Esophagus mucosa (tissue), 1 donor: Measurements from ENCODE around the gene SEC23IP. TPM values are rescaled to one million over a fixed set of nuclear protein-coding genes. Genes with fewer than 3 reads are reported as not detected.

ENCODE experiments used
- ATAC-seq: fragments of 200-7000 bp; cut with Tn5 transposase; one replicate; pipeline ENCODE4 v1.9.1; 2020
- total RNA-seq: library from RNA; stranded (reverse); gene quantifications from one replicate; pipeline ENCODE4 v1.2.4, GENCODE V29; 2023
- donor health status: DM: yes; HTN: yes; CAD: no.

The SEC23IP gene
- total RNA-seq, 1 donor from 2014 or later, result 30.8 TPM

GRCh38 chr10:119942973-119943372, 50.4 kb downstream of the SEC23IP start:
- ATAC-seq, result no peak

GRCh38 chr10:119945805-119946204, 53.3 kb downstream of the SEC23IP start:
- ATAC-seq, result no peak

DNA sequence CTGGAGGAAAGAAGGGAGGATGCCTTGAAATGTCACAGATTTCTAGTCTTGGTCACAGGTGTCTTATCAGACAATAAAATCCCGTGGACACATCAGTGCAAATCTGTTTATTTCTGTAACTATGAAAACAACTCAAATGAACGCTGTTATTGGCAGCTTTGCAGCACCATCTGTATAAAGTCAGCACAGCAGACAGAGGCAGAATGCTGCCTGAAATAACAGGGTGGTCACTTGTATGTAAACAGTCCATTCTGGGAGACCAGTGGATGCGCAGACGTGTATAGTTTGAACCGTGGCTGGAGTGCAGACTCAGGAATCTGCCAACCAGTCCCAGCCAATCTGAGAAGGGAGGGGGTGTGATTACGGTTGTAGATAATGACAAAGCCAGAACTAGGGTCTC, 54.8 kb downstream of the SEC23IP start:
- no peak for ATAC-seq

DNA sequence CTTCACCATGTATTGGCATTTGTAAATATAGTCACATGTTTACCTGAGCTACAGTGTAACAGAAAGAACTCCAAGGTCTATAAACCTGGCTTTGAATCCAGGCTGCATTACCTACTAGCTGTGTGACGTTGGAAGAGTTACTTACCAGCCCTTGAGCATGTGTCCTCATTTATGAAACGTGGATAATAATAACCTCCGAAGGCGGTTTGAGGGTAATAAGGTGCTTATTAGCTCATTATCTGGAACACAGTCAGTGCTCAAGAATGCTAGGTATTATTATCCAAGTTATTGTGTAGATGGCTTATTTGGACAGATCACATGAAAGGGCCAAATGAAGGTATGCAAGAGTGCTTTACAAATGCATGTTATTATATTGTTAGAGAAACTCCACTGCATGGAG, 64.9 kb downstream of the SEC23IP start:
- no peak for ATAC-seq

- ATAC-seq, result no peak
These were observed 70.3 kb downstream of the SEC23IP start for GRCh38 chr10:119962837-119963236.

- ATAC-seq, result no peak
These were observed 74.5 kb downstream of the SEC23IP start for GRCh38 chr10:119967066-119967465.

DNA sequence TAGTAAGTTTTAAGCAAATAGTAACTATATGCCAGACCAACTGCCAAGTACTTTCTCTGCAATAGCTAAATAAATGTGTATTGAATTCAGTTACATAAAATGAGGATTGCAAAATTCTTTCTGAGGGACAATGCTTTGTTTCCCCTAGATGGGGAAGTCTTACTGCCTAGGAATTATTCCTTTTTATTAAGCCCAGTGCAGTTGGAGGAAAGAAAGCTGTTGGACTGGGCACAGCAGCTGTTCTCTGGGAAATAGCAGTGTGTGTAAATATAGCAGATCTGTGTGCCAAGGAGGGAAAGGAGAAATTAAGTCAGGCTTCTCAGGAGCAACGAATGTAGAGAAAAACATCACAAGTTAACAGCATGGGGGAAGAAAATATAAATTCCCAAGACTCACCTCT, 77.1 kb downstream of the SEC23IP start:
- no peak for ATAC-seq

DNA sequence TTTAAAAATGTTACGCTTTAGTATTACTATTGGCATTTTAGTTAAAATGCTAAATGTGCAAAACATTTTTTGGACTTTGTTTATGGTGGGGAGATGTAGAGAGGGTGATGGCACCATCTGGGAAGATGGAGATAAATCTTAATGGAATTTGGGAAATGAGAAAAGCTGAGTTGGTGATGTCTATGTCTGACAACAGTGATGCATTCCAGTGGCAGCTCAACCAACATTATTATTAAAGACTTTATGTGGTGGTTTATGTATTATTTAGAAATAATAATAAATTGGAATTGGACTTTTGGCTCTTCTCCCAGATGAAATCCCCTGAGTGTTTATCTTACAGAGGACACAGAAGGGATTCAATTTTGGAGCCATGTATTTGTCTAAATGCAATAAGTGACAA, 77.6 kb downstream of the SEC23IP start:
- ATAC-seq, result no peak

DNA sequence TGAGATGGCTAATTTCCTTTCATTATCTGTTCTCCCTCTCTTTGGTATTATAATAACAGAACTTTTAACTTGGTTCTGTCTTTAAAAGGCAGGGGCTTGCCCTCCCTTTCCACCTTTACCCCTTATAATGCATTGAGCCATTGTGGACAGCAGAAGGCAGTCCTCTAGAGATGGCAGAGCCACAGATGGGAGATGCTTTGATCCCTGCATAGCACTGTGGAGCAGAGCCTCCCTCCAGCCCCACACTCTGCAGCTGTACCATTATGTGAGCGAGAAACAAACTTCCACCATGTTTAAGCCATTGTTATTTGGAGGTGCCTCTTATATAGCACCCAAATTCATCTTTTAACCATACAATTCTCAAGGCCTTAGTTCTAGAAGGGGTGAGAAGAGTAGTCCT, 78.4 kb downstream of the SEC23IP start:
- no peak for ATAC-seq

DNA sequence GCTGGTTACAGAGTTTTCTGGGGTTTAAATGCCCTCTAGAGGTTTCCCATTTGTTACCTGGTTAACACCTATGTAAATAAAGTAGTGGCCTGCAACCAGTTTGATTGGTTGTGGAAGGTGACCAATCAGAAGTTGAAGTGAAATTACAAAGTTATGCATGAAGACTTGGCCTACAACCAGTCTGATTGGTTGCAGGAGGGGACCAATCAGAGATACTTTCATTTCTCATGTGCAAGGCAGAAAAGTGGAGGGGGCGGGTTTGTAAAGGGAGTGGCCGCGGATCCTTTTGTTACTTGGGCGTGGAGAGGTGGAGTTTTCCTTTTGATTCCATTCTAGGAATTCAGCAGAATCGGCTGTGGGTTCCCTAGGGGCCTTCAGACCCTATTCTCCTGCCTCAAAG, 80.8 kb downstream of the SEC23IP start:
- ATAC-seq, result no peak

GRCh38 chr10:119976421-119976820, 83.9 kb downstream of the SEC23IP start:
- ATAC-seq, result no peak

GRCh38 chr10:119980956-119981750, 88.6 kb downstream of the SEC23IP start:
- ATAC-seq, result no peak

DNA sequence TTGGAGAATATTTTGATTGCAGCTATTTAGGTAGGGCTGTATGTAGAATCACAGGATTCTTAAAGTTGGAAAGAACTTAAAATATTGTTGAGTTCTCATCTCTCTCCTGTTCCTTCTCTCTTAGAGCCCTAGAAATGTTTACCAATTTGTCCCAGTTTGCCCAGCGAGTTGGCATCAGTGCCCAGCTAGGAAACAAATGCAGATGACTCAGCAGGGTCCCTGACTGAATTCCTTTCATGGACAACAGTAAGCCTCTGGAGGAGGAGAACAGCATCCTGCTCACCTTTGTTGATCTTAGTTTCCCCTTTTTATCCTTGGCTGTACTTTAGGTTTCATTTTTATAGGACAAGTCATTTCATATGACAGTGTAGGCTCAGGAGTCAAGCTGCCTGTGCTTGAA, 89.3 kb downstream of the SEC23IP start:
- ATAC-seq, result no peak

DNA sequence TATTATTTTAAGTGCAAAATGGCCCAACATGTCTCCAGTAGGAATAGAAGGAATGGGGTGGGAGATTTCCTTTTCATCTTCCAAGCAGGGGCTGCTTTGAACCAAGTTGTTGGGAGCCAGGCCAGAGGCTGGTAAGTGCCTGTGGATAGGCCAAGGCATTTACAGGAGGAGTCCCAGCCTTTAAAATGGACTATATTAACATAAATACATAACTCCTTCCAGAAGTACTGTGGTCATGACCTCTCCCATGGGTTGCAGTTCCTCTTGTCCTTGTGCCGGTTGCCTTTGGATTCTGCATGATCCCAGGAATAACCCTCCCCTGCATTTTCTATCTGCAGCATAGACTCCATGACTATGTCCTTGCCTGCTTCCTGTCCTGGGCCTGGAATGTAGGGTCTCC, 95.8 kb downstream of the SEC23IP start:
- no peak for ATAC-seq

DNA sequence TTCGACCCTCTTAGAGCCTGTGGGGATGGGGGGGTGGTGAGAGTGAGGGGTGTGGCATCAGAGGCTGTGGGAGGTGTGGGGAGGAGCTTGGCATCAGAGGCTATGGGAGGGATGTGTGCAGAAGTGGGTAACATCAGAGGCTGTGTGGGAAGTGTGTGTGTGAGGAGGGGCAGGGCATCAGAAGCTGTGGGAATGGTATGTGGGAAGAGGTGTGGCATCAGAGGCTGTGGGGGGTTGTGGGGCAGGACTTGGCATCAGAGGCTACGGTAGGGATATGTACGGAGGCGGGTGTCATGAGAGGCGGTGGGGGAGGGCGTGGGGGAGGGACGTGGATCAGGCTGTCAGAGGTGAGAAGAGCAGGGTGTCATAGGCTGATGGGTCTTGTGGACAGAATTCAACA, 97.4 kb downstream of the SEC23IP start:
- ATAC-seq, result no peak

- ATAC-seq, result no peak
These were observed 98.5 kb downstream of the SEC23IP start for GRCh38 chr10:119991066-119991465.

GRCh38 chr10:119991816-119992215, 99.3 kb downstream of the SEC23IP start:
- no peak for ATAC-seq

Other genes starting within 250 kb of the SEC23IP start
- 59.7 TPM for gene BAG3, start 241.3 kb upstream of the SEC23IP start, total RNA-seq
- gene INPP5F, start 166.7 kb upstream of the SEC23IP start, total RNA-seq, result 7.6 TPM
- 36.8 TPM for gene MCMBP, start 19.9 kb upstream of the SEC23IP start, total RNA-seq